Measurements from ENCODE around the gene PUS3. TPM values are rescaled to one million over a fixed set of nuclear protein-coding genes. Genes with fewer than 3 reads are reported as not detected.

PUS3 gene
- total and polyA plus RNA-seq, 7 experiments from 2014 or later, result 4.6 to 15.3 (median 9.6) TPM

DNA sequence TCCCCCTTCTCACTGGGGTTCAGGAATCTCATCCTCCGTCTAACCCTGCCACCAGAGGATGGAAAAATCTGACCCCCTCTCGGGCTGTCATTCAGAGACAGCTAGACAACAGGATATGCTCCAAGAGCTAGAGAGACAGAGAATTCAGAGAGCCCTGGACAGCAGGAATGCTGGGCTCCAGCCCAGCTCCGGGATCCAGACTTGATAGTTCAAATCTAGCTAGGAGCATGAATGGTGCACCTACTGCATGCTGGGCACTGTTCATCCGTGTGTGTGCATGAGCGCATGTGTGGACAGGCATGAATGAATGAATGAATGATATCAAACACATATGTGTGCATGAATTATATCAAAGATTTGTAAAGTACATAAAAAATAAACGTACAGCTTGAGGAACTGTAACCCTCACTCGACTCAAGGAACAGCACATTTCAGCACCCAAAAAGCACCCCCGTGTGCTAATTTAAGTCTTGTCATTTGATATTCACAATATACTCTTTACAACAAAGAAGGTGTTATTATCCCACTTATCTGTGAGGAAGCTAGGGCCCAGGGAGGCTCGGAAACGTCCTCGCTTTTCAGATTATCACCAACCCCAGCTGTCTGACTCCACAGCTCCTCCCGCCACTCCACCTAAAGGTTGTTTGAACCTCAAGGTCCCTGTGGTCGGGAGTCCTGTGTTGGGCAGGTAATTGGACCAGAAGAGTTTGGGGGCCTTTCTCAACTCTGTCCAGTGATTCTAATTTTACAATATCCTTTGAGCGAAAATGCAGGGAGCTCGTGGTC is 42.2 kb upstream of the PUS3 start:
- Histone ChIP-seq H3K4me1 (ENCODE audit: control insufficient read depth in 2 of 2, insufficient read depth in 2 of 2, low read length in 2 of 2) (no peaks in the 10 kb centered on the region), H3K36me3 (ENCODE audit: control insufficient read depth in 2 of 3, insufficient read depth in 3 of 3, low read length in 3 of 3) (no peaks in the 10 kb centered on the region), H3K27ac (ENCODE audit: low read depth, low read length) (no peak overlapping the region), H3K4me3 (ENCODE audit: low read length) (no peak overlapping the region), H3K27me3 (ENCODE audit: control insufficient read depth in 2 of 2, insufficient read depth in 2 of 2, low read length in 2 of 2) (no peaks in the 10 kb centered on the region), H3K9me3 (ENCODE audit: control insufficient read depth in 2 of 3, low read length in 3 of 3) (no peaks in the 10 kb centered on the region)
- H3K4me1 Mint-ChIP-seq, result peaks cover 2 to 10% (median 8%) of the 10 kb centered on the region in 7 donors
- peak in 1 of 9 donors; percentile 8 for DNase-seq
- no peaks in the 10 kb centered on the region for H3K36me3 Mint-ChIP-seq
- H3K9me3 Mint-ChIP-seq, result no peaks in the 10 kb centered on the region
- H3K27me3 Mint-ChIP-seq, result peaks cover 0 to 4% (median 0%) of the 10 kb centered on the region in 5 donors
- CTCF ChIA-PET, result interaction anchor here (0.9 to 1.3 kb wide), 2 partner anchors 245 to 249 kb away, joined by 3 to 5 read pairs; no protein-coding TSS in a partner anchor
- intact Hi-C loops (cut with micrococcal nuclease), result no loop called here
- no peak overlapping the region for H3K27ac Mint-ChIP-seq
- H3K4me3 Mint-ChIP-seq, result no peak overlapping the region
- POLR2A ChIA-PET, result no interaction called here
- no peak for ATAC-seq

DNA sequence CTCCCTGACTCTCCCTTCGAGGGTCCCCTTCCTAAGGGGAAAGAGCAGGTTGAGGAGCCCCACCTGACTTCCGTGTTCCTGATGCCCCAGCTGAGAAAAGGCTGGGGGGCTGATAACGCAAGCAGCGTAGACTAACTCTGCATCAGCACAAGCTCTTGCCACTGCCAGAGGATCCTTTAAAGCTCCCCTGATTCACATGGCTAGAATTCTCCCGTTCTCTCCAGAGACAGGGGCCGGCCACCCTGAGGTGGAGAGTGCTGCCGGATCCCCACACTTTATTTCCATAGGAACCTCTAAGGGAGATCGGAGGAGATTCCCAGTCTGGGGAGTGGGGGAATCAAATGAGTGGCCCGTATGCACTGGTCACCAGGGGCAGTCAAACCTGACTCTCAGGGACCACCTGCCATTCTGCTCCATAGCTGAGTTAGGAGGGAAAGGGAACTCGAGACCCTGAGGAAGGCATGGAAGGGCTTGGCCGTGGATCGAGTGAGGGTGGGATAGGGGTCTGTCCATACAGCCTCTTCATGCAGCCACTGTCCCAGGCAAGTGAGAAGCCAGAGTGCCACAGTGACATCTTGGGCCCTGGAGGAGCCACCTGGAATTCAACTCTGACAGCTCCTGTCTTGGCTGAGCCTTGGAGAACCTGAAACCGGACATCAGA is 41.5 kb upstream of the PUS3 start:
- POLR2A ChIA-PET, result no interaction called here
- ATAC-seq, result no peak
- H3K27ac ChIP-seq (ENCODE audit: low read depth, low read length), result no peak overlapping the region
- intact Hi-C loops (cut with micrococcal nuclease), result no loop called here
- Mint-ChIP-seq H3K36me3 (no peaks in the 10 kb centered on the region), H3K4me3 (no peak overlapping the region), H3K27ac (no peak overlapping the region), H3K27me3 (peaks cover 0 to 4% (median 0%) of the 10 kb centered on the region in 5 donors), H3K4me1 (peaks cover 2 to 10% (median 8%) of the 10 kb centered on the region in 7 donors), H3K9me3 (no peaks in the 10 kb centered on the region)
- H3K4me3 ChIP-seq (ENCODE audit: low read length), result no peak overlapping the region
- CTCF ChIA-PET, result interaction anchor here (1.3 kb wide), 1 partner anchor 249 kb away, joined by 5 read pairs; no protein-coding TSS in a partner anchor
- no peaks in the 10 kb centered on the region for H3K27me3 ChIP-seq (ENCODE audit: control insufficient read depth in 2 of 2, insufficient read depth in 2 of 2, low read length in 2 of 2)
- no peaks in the 10 kb centered on the region for H3K36me3 ChIP-seq (ENCODE audit: control insufficient read depth in 2 of 3, insufficient read depth in 3 of 3, low read length in 3 of 3)
- DNase-seq, result peak in 1 of 9 donors; percentile 9
- no peaks in the 10 kb centered on the region for H3K9me3 ChIP-seq (ENCODE audit: control insufficient read depth in 2 of 3, low read length in 3 of 3)
- H3K4me1 ChIP-seq (ENCODE audit: control insufficient read depth in 2 of 2, insufficient read depth in 2 of 2, low read length in 2 of 2), result no peaks in the 10 kb centered on the region

DNA sequence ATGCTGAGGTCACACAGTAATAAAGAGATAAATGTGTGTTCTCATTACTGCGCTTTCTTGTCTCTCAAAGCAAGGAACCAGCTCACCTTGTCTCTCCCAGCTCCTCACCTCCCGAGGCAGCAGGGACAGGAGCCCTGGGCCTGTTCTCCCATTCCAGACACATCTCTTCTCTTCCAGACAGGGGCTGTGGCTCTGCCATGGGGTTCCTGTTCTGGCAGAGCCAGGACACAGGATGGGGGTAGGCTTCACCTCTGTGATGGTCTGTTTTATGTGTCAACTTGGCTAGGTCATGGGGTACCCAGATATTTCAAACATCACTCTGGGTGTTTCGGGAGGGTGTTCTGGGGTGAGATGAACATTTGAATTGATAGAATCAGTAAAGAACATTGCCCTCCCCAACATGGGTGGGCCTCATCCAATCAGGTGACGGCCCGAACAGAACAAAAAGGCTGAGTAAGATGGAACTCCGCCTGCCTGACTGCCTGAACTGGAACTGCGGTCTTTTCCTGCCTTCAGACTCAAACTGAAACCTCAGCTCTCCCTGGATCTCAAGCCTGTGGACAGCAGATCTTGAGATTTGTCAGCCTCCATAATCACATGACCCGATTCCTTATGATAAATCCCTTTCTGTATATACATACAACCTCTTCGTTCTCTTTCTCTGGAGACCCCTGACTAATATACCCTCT is 40.8 kb upstream of the PUS3 start:
- Mint-ChIP-seq H3K27ac (no peak overlapping the region), H3K4me1 (peaks cover 3 to 12% (median 10%) of the 10 kb centered on the region in 7 donors), H3K9me3 (peaks cover 0 to 2% (median 0%) of the 10 kb centered on the region in 11 donors), H3K27me3 (no peaks in the 10 kb centered on the region), H3K36me3 (no peaks in the 10 kb centered on the region), H3K4me3 (no peak overlapping the region)
- DNase-seq, result peak in 1 of 9 donors; percentile 4
- ATAC-seq, result no peak
- intact Hi-C loops (cut with micrococcal nuclease), result no loop called here
- ChIA-PET CTCF (interaction anchor here (1.3 to 3.4 kb wide), 2 partner anchors 250 to 251 kb away, joined by 5 to 30 read pairs; no protein-coding TSS in a partner anchor), POLR2A (no interaction called here)
- Histone ChIP-seq H3K27ac (ENCODE audit: low read depth, low read length) (no peak overlapping the region), H3K9me3 (ENCODE audit: control insufficient read depth in 2 of 3, low read length in 3 of 3) (no peaks in the 10 kb centered on the region), H3K4me1 (ENCODE audit: control insufficient read depth in 2 of 2, insufficient read depth in 2 of 2, low read length in 2 of 2) (no peaks in the 10 kb centered on the region), H3K36me3 (ENCODE audit: control insufficient read depth in 2 of 3, insufficient read depth in 3 of 3, low read length in 3 of 3) (no peaks in the 10 kb centered on the region), H3K27me3 (ENCODE audit: control insufficient read depth in 2 of 2, insufficient read depth in 2 of 2, low read length in 2 of 2) (no peaks in the 10 kb centered on the region), H3K4me3 (ENCODE audit: low read length) (no peak overlapping the region)

DNA sequence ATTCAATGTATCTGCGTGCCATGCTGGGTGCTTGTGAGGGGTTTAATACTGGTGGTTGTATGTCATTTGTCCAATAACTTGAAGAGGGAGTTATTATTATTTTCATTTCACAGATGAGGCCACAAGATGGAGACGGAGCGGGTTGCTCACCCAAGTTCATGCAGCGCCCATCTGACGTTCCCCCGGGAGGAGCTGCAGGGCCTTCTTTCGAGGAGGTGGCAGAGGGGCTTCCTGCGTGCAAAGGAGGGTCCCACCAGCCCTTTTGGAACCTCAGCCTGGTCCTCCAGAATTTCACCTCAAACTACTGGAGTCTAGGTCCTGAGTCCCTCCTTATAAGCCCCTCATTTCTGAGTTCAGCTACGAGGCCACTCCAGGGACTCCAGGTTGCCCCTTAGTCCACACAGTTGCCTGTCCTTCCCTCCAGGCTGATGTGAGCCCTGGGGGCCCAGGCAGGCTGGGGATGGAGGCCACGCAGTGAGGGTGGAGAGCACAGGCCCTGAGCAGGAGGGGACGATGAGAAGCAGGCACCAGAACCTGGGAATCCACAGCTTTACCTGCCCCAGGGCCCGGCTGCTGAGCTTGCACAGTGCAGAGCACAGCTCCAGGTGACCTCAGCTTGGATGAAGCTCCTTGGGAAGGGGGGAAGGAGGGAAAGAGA is 39.9 kb upstream of the PUS3 start:
- intact Hi-C loops (cut with micrococcal nuclease), result loop anchor here (1.0 kb wide), 3 partner anchors 119 to 251 kb away; partner anchors contain the start of gene CDON (in 1 of the 2)
- peaks cover 0 to 3% (median 0%) of the 10 kb centered on the region in 11 donors for H3K9me3 Mint-ChIP-seq
- no peaks in the 10 kb centered on the region for H3K27me3 Mint-ChIP-seq
- H3K36me3 ChIP-seq (ENCODE audit: control insufficient read depth in 2 of 3, insufficient read depth in 3 of 3, low read length in 3 of 3), result no peaks in the 10 kb centered on the region
- CTCF ChIA-PET, result interaction anchor here (1.1 to 3.4 kb wide), 4 partner anchors 16 to 252 kb away, joined by 3 to 30 read pairs (median 4); no protein-coding TSS in a partner anchor
- H3K4me1 Mint-ChIP-seq, result peaks cover 7 to 20% (median 16%) of the 10 kb centered on the region in 7 donors
- H3K27ac ChIP-seq (ENCODE audit: low read depth, low read length), result no peak overlapping the region
- no peaks in the 10 kb centered on the region for H3K27me3 ChIP-seq (ENCODE audit: control insufficient read depth in 2 of 2, insufficient read depth in 2 of 2, low read length in 2 of 2)
- H3K36me3 Mint-ChIP-seq, result no peaks in the 10 kb centered on the region
- no peaks in the 10 kb centered on the region for H3K4me1 ChIP-seq (ENCODE audit: control insufficient read depth in 2 of 2, insufficient read depth in 2 of 2, low read length in 2 of 2)
- no peak overlapping the region for H3K27ac Mint-ChIP-seq
- H3K9me3 ChIP-seq (ENCODE audit: control insufficient read depth in 2 of 3, low read length in 3 of 3), result no peaks in the 10 kb centered on the region
- POLR2A ChIA-PET, result no interaction called here
- no peak for ATAC-seq
- DNase-seq, result peak in 1 of 9 donors; percentile 17
- no peak overlapping the region for H3K4me3 ChIP-seq (ENCODE audit: low read length)
- H3K4me3 Mint-ChIP-seq, result no peak overlapping the region

DNA sequence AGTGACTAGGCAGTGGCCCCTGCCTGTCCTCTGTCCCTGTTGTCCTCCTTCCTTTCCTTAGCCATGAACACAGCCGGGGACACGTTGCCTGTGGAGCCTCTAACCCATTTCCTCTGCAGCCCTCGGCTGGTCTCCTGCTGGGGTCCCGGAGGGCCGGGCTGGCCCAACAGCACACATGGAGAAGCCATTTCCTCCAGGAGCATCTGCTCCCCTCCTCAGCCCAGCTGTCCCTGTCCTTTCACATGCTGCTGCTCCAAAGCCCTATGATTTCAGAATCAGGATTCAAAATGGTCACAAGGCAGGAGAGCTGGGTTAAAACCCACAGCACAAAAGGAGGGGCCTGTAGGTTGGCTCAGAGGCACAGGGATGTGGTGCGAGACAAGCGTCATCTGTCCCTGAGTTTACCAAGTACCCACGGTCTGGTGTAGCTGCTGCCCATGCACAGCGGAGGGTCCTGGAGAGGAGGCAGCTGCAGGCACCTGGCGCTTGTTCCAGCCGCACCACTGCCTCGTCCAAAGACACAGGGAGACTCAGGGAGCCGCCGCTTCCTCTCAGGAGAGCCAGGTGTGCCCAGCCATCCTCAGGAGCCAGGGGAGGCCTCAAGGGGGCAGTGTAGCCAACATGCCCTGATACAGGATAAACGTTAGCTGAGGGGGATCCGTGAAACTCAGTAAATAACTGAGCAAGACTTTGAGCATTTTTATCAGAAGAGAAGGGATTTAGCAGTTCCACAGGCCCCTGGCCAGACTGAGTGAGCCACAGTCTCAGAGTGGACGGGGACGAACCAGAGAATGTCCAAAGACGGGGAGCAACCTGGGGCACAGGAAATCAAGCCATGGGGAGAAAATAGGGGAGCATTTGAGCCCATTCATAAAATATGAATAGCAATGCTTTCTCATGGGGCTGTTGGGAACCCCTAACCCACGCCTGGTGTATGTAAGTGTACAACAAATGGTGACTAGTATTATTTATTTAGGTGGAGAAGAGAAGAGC is 38.9 kb upstream of the PUS3 start:
- ChIA-PET POLR2A (no interaction called here), CTCF (interaction anchor here (1.0 to 3.4 kb wide), 8 partner anchors 10 to 256 kb away, joined by 3 to 30 read pairs (median 4); no protein-coding TSS in a partner anchor)
- Mint-ChIP-seq H3K9me3 (peaks cover 0 to 3% (median 0%) of the 10 kb centered on the region in 11 donors), H3K4me1 (peaks cover 7 to 21% (median 16%) of the 10 kb centered on the region in 7 donors), H3K27ac (peak overlapping the region in 1 of 9 donors; percentile 18), H3K27me3 (no peaks in the 10 kb centered on the region), H3K4me3 (peak overlapping the region in 6 of 10 donors; percentile 28 to 63 (median 40)), H3K36me3 (no peaks in the 10 kb centered on the region)
- intact Hi-C loops (cut with micrococcal nuclease), result loop anchor here (1.0 kb wide), 3 partner anchors 120 to 252 kb away; partner anchors contain the start of gene CDON (in 1 of the 2)
- peak in 7 of 9 donors; percentile 8 to 49 (median 37) for DNase-seq
- peak; percentile 65 for ATAC-seq
- Histone ChIP-seq H3K4me1 (ENCODE audit: control insufficient read depth in 2 of 2, insufficient read depth in 2 of 2, low read length in 2 of 2) (no peaks in the 10 kb centered on the region), H3K4me3 (ENCODE audit: low read length) (no peak overlapping the region), H3K27ac (ENCODE audit: low read depth, low read length) (no peak overlapping the region), H3K27me3 (ENCODE audit: control insufficient read depth in 2 of 2, insufficient read depth in 2 of 2, low read length in 2 of 2) (no peaks in the 10 kb centered on the region), H3K9me3 (ENCODE audit: control insufficient read depth in 2 of 3, low read length in 3 of 3) (no peaks in the 10 kb centered on the region), H3K36me3 (ENCODE audit: control insufficient read depth in 2 of 3, insufficient read depth in 3 of 3, low read length in 3 of 3) (no peaks in the 10 kb centered on the region)
